ENCODE data around the gene IL17A.
A peak's percentile ranks its signal among the peaks of the same experiment; 100 is the strongest.

Gene IL17A

DNA sequence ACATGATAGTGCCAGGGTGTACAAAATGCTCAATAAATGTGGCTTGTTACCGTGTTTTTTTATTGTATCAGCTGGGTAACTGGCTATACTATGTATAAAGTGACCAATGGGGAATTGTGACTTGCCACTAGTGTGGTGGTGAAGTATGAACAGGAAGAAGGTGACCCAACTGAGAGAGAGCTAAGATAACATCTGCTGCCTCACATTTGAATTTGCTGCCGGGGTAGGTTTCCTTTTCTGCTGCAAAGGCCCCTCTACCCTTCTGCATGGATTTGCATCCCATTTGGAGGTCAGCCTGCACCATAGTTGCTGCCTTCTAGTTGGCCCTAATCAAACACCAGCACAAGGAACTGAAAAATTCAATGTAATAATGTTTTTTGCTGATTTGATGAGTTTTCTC lies 24.1 kb downstream of the IL17A start:
- Histone ChIP-seq H3K79me2 (ENCODE audit: low read length) (no peaks in the 10 kb centered on the region), H3K9me3 (replicated peaks; ENCODE audit: insufficient read depth, low read length) (no peaks in the 10 kb centered on the region), H3F3A (ENCODE audit: insufficient read depth, low read length) (no peaks in the 10 kb centered on the region), H2AFZ (ENCODE audit: low read length) (no peak overlapping the region), H3K4me3 (ENCODE audit: low read length) (no peak overlapping the region), H4K20me1 (ENCODE audit: insufficient read depth, low read length) (no peaks in the 10 kb centered on the region), H3K36me3 (replicated peaks; ENCODE audit: insufficient read depth, low read length) (no peaks in the 10 kb centered on the region), H3K4me2 (ENCODE audit: low read depth, low read length) (no peak overlapping the region), H3K27me3 (replicated peaks; ENCODE audit: insufficient read depth, low read length) (peaks cover 8% of the 10 kb centered on the region; the same call in 1 of the 2 replicates), H3K4me1 (ENCODE audit: low read length) (peaks cover 27% of the 10 kb centered on the region), H3K9ac (ENCODE audit: low read length) (no peak overlapping the region), H3K9me2 (replicated peaks; ENCODE audit: insufficient read depth, low read length) (no peaks in the 10 kb centered on the region), H3K27ac (ENCODE audit: low read length) (no peak overlapping the region)
- DNase-seq, result no peak
- TF ChIP-seq EZH2phosphoT487 (IDR thresholded peaks at IDR 0.05; ENCODE audit: low read length) (no peak), EZH2 (optimal IDR thresholded peaks at IDR 0.05; ENCODE audit: low read depth, low read length) (no peak), CTCF (IDR thresholded peaks at IDR 0.05; ENCODE audit: low read length) (no peak)

DNA sequence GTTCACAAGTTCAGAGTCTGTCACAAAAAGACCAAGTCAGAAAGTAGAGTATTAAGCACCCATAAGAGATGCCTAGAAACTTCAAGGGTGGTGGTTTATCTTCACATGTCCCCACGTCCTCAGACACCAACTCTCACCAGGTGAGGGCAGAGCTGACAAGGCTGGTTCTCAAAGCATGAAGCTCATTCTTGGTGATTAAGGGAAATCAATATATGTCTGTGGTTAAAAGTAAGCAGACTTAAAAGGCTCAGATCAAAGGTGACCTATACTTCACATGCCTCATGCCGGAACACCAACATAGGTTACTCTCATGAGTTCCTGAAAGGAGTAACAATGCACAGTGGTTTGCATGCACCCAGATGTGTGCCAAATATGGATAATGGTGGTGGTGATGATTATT lies 27.0 kb downstream of the IL17A start:
- Histone ChIP-seq H3K4me1 (ENCODE audit: low read length) (peaks cover 46% of the 10 kb centered on the region), H3K27me3 (replicated peaks; ENCODE audit: insufficient read depth, low read length) (peaks cover 20% of the 10 kb centered on the region; the same call in 1 of the 2 replicates), H3K4me2 (ENCODE audit: low read depth, low read length) (no peak overlapping the region), H3K36me3 (replicated peaks; ENCODE audit: insufficient read depth, low read length) (no peaks in the 10 kb centered on the region), H4K20me1 (ENCODE audit: insufficient read depth, low read length) (no peaks in the 10 kb centered on the region), H3K27ac (ENCODE audit: low read length) (no peak overlapping the region), H3F3A (ENCODE audit: insufficient read depth, low read length) (0 out of 2 replicates have a peak, but pooled peaks cover 3% of the 10 kb centered on the region), H2AFZ (ENCODE audit: low read length) (no peak overlapping the region), H3K9me2 (replicated peaks; ENCODE audit: insufficient read depth, low read length) (no peaks in the 10 kb centered on the region), H3K9me3 (replicated peaks; ENCODE audit: insufficient read depth, low read length) (no peaks in the 10 kb centered on the region), H3K4me3 (ENCODE audit: low read length) (no peak overlapping the region), H3K9ac (ENCODE audit: low read length) (no peak overlapping the region), H3K79me2 (ENCODE audit: low read length) (no peaks in the 10 kb centered on the region)
- peak; percentile 43 for TF ChIP-seq CTCF (IDR thresholded peaks at IDR 0.05; ENCODE audit: low read length)
- TF ChIP-seq EZH2phosphoT487 (IDR thresholded peaks at IDR 0.05; ENCODE audit: low read length), result no peak
- no peak for TF ChIP-seq EZH2 (optimal IDR thresholded peaks at IDR 0.05; ENCODE audit: low read depth, low read length)
- peak; percentile 28 for DNase-seq

DNA sequence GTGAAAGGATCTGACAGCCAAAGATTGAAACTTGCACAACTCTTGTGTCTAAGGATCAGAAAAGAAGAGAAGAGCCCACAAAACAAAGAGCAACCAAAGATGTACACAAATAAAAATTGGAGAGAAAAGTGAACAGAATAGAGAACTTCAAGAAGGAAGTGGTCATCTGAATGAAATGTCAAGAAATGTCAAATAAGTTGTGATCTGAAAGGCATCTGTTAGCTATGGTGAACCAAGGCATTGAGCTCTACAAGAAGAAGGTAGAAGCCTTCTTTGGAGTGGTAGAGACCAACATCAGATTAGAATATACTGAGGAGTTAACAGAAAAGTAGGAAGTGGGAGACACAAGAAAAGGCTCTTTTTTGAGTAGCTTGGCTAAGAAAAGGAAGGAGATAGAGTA lies 29.6 kb downstream of the IL17A start:
- no peak for DNase-seq
- Histone ChIP-seq H3K9ac (ENCODE audit: low read length) (no peak overlapping the region), H3K79me2 (ENCODE audit: low read length) (no peaks in the 10 kb centered on the region), H3K9me3 (replicated peaks; ENCODE audit: insufficient read depth, low read length) (no peaks in the 10 kb centered on the region), H3K27me3 (replicated peaks; ENCODE audit: insufficient read depth, low read length) (peaks cover 46% of the 10 kb centered on the region; the same call in 1 of the 2 replicates), H3K27ac (ENCODE audit: low read length) (no peak overlapping the region), H3K36me3 (replicated peaks; ENCODE audit: insufficient read depth, low read length) (no peaks in the 10 kb centered on the region), H3K9me2 (replicated peaks; ENCODE audit: insufficient read depth, low read length) (no peaks in the 10 kb centered on the region), H3K4me2 (ENCODE audit: low read depth, low read length) (no peak overlapping the region), H3F3A (ENCODE audit: insufficient read depth, low read length) (peaks cover 3% of the 10 kb centered on the region; the same call in 1 of the 2 replicates), H2AFZ (ENCODE audit: low read length) (no peak overlapping the region), H4K20me1 (ENCODE audit: insufficient read depth, low read length) (no peaks in the 10 kb centered on the region), H3K4me1 (ENCODE audit: low read length) (peaks cover 36% of the 10 kb centered on the region), H3K4me3 (ENCODE audit: low read length) (no peak overlapping the region)
- TF ChIP-seq CTCF (IDR thresholded peaks at IDR 0.05; ENCODE audit: low read length) (no peak), EZH2phosphoT487 (IDR thresholded peaks at IDR 0.05; ENCODE audit: low read length) (no peak), EZH2 (optimal IDR thresholded peaks at IDR 0.05; ENCODE audit: low read depth, low read length) (no peak)

Data from MM.1S (cell line).